GM21825 (cell line): ENCODE measurements around the gene CEMIP.
A peak's percentile ranks its signal among the peaks of the same experiment; 100 is the strongest.

Source experiments
- ATAC-seq: cut with Tn5 transposase; IDR thresholded peaks from one replicate; pipeline ENCODE4 v1.9.1; 2021; ENCODE audit warnings: mild to moderate bottlenecking, moderate library complexity; ENCODE audit not compliant: unreplicated experiment

The CEMIP gene

DNA sequence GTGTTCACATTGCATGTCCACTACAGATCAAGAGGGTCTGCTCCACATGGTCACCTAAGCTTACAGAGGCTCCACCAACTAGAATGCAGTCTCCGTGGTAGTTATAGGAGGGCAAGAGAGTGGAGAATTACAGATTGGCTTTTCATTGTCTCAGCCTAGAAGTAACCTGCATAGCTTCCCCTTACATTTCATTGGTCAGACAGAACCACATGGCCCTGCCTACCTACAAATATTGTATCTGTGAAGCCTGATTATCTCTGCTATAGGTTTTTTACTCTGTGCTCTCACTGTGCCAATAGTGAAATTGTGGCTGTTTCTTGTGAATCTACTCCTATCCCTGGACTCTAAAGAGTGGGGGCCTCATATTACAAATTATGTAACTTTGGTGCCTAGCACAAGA is 219.1 kb downstream of the CEMIP start:
- no peak for ATAC-seq

DNA sequence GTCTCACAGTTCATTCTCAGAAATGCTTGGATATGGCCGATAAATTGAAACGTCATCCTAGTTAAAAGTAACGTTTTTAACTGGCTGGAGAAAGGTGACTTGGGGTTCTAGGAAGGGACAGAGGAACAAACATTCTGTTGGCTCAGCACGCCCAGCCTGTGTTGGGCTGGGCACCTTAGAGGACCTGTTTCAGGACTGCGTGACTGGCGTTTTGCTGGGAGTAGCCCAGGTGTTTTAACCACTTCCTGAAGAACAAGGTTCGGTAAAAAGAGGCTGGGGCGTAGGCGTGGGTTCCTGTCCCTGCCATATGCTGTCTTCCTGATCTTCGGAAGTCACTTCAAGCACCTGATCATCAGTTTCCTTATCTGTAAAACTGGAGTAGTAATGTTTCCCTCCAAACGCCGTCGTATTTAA is 220.5 kb downstream of the CEMIP start:
- peak; percentile 26 for ATAC-seq

DNA sequence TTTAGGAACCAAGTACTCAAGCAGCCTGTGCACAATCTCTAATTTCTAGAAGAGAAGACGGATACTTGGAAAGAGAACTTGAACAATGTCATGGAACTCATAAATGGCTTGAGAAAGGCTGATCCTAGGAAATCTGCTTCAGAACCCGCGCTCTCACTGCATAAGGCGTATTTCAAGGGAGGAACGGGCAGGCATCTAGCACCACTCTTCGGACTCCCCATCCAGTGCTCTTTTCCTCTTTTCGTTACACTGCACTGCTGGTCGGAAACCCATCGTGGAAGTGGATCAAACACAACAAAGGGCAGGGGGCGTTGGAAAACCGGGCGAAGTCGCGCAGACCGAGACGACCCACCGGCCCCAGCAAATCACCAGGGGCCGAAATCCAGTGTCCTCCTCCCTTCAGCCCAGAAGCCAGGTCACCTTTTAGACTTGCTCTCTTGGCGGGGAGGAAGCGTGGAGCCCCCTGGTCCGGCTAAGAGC is 221.0 kb downstream of the CEMIP start:
- ATAC-seq = no peak

- ATAC-seq = peak; percentile 51
Measured at GRCh38 chr15:81000624-81001151, 221.5 kb downstream of the CEMIP start, which contains the start of gene TLNRD1. Gene TLNRD1, plus strand, starts transcription at chr15:81000923. Its CDS starts 1,349 bp downstream, at chr15:81002272.
